ENCODE results near the gene SCNM1.

Gene SCNM1, protein sequence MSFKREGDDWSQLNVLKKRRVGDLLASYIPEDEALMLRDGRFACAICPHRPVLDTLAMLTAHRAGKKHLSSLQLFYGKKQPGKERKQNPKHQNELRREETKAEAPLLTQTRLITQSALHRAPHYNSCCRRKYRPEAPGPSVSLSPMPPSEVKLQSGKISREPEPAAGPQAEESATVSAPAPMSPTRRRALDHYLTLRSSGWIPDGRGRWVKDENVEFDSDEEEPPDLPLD

DNA sequence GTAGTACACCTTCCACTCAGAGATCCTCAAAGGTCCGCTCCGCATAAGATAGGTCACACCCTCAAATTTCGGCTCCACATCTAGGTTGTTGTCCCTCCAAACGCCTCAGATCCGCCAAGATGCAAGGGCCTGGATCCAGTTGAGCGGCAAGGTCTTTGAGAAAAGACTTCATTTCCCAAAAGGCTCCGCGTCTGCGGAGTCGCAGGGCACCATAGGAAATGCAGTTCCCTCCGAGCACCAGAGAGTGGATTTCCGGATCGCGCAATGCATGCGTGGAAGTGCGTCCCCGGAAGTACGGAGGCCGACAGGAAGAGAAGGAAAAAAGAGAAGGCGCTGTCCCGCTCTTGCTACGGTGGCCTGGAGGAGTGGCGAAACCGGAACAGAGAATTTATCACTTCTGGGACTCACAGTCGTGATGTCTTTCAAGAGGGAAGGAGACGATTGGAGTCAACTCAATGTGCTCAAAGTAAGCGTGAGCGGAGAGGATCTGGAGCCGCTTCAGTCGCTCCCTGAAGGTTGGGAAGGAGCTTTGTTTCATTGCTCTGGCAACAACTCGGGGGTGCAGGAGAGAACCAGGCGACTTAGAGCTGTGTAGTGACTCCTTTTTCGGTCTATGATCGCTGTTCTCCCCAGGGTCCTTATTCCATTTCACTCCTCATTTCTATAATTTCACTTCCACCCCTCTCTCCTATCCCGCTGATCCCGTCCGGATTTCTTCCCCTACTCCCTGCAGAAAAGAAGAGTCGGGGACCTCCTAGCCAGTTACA, at the start of gene SCNM1, which contains the start of gene LYSMD1:
Gene SCNM1 (plus strand): TSS at position 407 of the 767 bp plus-strand sequence. CDS start 9 bp downstream, at position 416.
Gene LYSMD1 (minus strand): TSS at position 165 of the 767 bp plus-strand sequence. CDS start 644 bp downstream, outside the sequence.
- DNase-seq (ENCODE audit: low spot score) = peak; percentile 95

DNA sequence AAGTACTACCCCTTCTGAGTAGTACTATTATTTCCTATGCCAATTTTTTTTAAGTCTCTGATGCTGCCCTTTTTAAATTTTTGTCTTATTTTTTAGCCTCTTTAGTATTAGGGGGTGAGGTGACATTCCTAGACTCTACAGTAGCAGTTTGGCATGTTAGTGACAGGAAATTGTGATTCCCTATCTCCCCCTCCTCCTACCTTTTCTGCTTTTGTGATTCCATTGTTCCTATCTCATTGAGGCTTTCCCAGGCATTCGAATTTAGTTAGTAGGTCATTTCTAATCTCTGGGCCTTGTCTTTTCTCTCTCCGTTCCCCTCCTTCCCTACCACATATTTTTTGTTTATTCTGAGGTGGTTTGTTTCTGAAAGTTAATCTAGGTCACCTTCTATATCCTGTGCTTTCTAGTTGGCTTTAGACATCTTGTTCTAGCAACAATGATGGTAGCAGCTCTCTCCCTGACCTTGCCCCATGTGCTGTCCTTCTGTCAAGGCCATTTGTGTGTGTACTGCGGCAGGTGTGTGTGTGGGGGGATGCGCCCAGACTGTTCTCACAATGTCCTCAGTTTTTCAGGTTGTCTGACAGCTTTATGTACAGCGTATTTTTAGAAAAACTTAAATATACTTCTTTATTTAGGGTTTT, 41.1 kb upstream of the SCNM1 start:
- no peak for DNase-seq (ENCODE audit: low spot score)

DNA sequence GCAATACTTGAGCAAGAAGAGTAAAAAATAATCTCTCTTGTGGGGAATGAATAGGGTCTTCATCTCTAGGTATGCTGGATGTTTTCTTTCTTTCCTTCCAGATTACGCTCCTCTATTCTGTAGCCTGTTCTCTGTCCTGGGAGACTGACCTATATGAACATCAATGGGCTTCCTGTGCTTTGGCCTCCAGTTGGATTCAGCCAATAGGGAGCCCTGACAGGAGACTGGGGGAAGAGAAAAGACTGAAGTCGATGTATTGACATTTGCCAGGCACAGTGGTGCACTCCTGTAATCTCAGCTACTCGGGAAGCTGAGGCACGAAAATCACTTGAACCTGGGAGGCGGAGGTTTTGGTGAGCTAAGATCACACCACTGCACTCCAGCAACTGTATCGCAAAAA, 37.1 kb upstream of the SCNM1 start:
- DNase-seq (ENCODE audit: low spot score) = no peak

DNA sequence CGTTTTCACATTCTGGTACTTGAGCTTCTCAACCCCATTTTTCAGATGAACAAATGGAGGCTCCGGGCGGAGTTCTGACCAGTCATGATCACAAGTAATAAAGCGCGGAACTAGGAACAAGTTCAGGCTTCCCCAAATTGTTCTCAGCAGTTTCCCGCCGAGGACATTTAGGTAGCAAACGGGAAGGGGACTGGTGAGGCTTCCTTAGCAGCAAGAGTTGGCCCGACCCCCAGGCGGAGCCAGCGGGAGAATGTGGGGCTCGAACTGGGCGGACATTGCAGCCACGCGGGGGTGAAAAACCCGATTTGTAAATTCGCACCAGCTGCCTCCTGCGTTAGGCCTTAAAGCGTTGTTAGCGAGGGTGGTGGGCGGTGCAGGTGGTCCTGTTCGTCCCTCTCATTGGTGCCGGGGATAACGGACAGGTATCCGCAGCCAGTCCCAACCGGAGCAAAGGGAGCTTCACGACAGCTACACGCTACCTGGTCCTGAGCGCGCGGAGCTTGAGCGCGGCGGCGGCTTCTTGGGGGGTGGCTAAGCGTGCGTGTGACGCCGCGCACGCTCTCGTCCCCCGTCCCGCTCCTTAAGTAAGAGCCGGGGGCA, 34.9 kb upstream of the SCNM1 start:
- peak; percentile 90 for DNase-seq (ENCODE audit: low spot score)

DNA sequence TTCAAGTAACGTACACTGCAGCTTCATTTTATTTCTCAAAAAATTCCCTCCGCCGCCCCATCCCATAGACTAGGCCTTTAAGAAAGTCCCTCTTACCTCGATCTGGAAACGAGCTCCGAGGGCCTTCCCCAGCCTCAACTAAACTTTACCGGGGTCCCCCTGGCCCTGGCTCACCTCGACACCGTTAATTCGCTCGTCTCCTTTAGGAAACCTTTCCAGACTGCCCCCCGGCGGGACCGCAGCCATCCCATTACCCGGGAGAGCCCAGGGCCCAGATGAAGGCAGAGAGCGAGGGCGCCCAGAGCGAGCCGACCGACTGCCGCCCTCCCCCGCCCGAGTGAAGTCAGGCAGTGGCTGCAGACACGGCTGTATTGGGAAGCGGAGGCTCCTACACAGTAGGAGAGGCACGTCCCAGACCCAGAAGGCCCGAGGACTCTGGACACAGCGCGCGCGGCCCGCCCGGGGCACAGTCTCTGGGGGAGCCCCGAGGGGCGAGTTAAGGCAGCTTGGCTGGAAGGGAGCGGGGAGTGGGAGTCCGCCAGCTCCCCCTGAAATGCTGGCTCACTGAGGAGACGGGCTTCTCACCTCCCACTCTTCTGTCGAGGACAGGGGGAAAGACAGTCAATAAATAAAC, 34.1 kb upstream of the SCNM1 start:
- no peak for DNase-seq (ENCODE audit: low spot score)

DNA sequence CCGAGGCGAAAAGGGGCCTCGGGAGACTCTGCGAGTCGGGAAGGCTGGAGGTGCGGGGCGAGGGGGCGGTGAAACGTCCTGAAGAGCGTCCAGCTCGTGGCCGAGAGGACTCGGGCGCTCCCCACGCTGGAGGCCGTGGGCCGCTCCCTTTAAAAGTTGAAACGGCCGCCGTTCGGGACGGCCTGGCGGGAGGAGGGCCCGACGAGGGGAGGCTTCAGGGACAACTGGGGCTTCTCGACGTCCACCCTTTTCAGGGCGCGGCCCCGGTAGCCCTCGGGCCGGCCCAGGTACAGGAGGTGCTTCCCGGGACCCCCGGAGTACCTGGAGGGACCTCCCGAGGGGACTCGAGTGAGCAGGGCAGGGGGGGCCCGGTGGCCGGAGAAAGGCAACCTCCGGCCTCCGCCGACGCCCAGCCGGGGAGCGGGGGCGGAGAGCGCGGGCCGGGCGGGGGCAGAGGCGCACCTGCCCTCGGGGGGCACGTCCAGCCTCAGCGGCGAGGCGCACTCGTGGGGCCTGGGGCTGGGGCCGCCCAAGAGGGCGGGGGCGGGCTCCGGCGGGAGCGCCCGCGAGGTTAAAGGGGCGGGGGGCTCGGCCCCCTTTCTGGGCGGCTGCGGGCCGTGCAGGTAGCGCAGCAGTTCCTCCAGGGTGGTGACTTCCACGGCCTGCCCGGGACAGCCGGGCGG, 33.5 kb upstream of the SCNM1 start:
- DNase-seq (ENCODE audit: low spot score) = no peak

DNA sequence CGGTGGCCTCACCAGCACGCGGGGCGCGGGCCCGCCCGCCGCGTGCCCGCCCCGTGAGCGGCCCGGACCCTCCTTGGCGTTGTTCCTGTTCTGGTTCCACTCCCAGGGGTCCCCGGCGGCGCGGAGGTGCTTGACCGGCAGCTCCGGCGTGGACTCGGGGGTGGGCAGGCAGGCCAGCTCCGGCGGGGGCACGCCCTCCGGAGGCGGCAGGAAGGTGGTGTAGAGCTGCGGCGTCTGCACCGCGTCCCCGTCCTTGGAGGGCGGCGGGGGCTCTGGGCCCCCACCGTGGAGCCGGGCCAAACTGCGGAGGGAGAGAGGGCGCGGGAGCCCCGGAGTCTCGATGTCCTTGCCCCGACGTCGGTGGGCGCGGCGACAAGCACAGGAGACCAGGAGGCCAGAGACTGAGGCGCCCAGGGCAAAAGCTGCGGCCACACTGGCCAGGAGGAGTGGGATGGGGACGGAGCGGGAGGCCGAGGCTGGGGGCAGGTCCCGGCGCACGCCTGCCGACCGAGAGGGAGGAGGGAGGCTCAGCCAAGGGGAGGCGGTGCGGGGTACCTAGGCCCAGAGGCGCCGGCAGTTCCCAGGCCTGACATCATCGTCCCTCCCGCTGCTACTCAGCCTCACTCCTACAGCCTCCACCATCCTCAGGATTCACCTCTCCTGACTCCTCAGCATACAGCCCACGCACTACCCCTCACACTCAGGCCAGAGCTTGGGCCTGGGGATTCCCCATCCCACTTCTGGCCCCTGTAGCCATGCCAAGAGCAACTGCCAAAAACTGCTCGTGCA, 32.7 kb upstream of the SCNM1 start:
- DNase-seq (ENCODE audit: low spot score) = no peak

DNA sequence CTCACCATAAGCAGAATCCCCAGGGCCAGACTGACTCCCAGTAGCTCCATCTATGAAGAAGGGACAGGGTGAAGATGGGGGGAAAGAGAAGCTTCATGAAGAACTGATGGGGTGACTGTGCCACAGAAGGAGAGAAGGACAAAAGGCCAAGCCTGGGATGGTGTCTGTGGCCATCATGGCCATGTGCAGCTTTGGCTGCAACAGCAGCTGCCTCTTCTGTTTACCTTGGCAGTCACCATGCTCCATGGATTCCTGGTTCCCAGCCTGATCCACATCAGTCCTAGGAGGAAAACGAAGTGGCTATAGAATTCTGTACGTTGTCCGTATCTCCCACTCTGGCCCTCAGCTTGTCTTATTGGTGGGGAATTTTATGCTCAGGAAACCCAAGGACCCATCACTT, 31.5 kb upstream of the SCNM1 start:
- DNase-seq (ENCODE audit: low spot score) = no peak

DNA sequence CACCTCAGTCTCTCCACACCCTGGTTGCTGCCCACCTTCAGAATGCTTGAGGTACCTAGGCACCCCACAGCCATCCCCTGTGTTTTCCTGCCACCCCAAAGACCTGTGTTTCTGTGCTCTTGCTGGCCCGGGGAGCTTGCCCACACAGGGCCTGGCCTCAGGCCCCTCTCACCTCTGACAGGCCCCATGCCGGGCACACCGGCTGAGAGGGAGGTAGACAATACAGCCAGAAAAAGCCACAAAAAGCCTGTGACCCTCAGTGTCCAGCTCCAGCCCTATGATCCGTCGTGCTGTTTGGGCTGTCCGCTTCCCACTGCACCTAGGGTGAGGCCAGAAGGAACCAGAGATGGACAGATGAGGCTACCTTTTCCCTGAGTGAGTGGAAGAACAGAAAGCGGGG, 31.0 kb upstream of the SCNM1 start:
- no peak for DNase-seq (ENCODE audit: low spot score)

DNA sequence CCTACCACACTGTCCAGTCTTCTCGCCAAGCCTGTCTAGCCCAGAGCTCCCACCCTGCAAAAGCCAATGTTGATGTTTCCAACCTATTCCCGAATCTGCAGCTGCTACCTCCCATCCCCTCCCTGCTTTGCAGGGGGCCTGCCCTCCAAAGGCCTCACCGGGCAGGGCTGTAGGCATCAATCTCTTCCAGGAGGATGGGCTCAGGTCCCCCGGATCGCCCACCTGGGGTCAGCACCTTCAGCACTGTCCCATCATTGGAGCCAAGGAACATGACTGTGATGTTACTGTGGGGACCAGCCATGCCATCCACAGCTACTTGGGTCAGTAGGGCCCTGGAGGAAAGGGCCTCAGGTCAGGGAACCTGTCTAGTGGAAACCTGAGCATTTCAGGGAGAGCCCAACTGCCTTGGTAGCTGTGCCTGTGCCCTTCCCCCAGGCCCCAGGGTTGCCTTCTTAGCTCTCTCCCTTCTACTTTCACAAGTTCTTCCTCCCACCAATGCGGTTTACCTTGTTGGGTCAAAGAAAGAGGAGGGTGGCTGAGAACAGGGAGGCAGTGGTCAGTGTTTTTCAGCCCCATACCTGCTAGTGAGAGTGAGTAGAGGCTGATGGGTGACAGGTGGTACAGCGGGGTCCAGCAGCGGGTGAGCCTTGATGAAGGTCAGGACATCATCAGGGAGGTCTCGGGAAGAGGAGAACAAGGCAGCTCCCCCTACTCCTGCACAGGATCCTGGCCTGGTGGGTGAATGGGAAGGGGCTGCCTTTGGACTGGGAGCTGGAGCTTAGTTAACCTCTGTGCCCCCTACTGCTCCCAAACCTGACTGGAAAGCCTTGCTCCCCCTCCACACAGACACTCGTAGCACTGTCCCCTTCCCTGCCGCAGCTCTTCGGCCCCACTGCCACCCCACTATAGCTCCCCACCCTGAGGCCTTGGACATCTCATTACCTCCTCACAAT, 30.2 kb upstream of the SCNM1 start:
- no peak for DNase-seq (ENCODE audit: low spot score)

DNA sequence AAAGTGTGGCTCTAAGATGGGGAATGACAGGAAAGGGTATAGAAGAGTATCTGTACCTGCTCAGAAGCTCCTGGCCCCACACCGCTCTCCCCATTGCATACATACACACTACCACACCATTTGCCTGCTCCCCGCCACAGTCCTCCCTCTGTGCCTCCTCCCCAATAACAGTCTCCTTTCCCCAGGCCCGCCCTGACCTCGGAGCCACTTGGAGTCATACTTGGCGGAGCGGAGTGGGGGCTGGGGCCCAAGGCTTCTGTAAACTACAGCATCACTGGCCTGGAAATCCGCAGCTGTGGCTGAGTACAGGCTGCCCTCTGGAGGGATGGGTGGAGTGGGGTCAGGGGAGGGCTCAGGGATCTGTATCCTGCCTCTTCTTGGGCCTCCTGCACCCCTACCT, 28.2 kb upstream of the SCNM1 start:
- no peak for DNase-seq (ENCODE audit: low spot score)

DNA sequence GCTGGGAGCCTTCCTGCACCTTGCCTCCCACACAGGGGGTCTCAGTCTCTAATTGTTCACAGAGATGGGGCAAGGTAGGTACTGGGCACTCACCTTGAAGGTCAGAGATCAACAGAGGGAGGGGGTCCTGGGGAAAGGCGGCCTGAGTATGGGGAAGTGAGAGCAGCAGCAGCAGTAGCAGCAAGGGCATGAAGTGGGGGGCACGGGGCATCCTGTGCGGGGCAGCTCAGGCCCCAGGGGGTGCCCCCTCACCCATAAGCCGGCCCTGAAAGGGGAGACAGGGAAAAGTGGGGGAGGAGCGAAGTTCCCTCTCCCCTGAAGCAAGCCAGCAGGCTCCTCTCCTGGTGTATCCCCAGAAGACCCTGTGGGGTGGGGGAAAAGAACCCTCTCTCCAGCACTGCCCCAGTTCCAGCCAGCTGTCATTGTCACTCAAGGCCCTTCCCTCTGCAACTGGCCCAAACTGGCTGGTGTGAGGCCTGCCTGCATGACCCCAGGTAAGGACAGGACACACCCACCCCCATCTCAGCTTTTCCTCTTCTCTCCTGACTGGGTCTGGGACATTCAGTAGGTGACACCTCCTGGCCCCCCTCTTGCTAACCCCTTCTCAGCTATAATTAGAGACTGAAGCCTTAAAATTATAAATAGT, 23.4 kb upstream of the SCNM1 start:
- no peak for DNase-seq (ENCODE audit: low spot score)

DNA sequence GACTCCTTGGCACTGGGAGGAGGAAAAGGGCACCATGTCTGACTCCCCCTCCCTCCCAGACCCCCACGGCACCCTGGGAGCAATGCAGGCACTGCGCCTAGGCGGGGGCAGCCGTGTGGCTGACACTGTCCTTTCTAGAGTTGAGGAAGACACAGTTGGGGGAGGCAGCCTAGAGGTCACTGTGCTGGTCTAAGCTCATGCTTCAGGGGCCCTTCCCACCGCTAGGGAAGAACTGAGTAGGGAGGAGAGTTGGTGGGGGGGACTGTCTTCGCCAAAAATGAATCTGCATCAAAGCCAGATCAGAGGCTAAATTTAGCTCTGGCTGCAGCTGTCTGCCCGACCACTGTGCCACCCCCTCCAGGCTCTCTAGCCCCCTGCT, 22.9 kb upstream of the SCNM1 start:
- no peak for DNase-seq (ENCODE audit: low spot score)

DNA sequence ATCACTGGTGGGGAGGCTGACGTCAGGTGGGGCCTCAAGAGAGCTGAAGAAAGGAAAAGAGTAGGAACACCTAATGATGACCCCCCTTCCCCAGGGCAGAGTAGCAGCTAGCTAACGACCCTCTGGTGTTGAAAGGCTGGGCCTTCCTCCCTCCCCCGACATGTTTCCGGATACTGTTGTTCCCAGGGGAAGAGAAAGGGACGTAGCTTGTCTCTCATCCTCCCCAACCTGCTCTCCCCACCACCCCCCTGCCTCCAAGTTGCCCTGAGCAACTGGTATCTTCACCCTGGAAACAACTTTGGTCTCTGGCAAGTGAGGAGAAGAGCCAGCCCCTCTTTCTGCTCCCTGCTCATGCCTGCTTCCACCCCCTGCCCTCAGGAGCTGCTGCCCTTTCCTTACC, 22.0 kb upstream of the SCNM1 start:
- no peak for DNase-seq (ENCODE audit: low spot score)

DNA sequence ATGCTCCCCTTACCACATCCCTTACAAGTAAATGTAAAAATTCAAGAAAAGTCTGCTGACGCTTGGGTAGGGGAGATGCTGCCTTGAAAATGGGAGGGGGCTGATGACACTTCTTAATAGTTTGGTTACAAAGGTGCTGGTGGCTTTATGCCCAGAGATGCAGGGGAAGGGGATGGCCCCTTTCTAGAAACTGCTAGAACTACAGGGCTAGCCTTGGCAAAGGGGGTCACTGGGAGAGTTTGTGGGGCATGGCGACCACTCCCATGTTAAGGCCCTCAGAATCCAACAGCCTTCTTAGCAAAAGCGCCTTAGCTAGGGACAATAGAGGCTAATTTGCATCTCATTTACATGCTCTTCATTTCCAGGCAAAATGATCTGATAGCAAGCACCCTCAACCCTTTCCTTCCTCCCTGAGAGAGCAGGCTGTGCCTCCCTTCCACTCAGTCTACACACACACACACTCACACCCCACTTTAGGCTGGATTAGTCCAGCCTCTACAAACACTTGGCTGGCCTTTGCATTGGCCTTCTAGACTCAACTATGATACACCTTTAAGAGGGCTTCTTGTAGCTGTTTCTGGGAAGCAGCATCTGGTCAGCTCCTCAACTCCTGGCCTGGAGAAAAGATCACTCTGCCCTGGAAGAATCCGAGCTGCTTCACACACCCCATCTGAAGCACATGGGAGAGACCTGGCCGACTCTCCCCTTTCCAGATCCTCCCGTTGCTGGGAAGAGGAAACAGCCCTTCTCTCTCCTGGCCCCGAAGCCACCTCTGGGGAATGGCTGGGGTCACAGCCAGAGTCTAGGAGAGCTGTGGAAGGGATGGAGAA, 21.3 kb upstream of the SCNM1 start:
- no peak for DNase-seq (ENCODE audit: low spot score)

DNA sequence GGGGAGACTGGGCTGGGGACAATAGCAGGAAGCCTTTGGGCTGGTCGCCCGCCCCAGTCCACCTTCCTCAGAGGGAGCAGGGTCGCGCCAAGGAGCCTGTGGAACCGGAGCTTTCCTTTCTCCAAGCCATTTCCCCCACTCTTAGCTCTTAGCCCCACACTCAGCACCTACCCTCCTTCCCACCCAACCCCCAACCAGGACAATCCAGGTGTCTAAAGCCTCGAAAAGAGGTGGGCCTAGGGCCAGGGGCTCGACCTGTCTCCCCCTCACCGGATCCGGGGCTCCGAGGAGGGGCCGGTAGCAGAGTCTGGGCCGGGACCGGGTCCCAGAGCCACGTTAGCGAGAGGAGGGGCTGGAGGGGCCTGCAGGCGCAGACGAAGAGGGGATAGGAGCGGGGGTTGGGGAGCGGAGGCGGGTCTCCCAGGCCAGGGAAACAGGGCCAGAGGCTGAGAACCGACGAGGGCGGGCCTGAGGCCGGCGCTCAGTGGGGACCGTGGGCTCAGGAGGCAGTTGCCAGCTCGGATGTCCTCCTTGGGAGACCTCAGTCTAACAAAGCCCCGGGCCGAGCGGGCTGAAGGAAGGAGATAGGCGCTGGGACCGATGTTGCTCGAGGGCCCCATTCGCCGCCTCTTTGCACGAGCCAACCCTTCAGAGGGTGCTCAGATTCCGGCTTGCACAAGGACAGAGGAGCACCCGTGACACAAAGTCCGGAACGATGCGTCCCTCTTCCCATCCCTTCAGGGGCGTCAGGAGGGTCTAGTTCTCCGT, 20.5 kb upstream of the SCNM1 start:
- no peak for DNase-seq (ENCODE audit: low spot score)

DNA sequence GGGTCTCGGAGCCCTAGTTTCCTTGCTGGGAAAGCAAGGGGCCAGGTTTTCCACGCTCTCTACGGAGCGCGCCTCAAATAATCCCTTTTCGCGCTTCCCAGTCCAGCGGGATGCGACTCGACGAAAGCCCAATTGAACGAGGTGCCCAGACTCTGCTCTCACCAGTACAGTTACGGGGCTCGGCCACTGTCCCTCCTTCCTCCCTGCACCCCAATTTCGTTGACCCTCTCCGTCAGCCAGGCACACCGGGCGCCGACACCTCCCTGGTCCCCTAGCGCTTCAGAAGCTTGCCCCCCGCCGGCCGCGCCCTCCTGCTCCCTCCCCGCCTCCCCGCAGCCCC, 19.9 kb upstream of the SCNM1 start:
- DNase-seq (ENCODE audit: low spot score) = no peak

Measured in left forelimb (tissue), 1 donor.